BJ (cell line): ENCODE results near the gene METTL8. TPM values are rescaled to one million over a fixed set of nuclear protein-coding genes. Genes with fewer than 3 reads are reported as not detected.

ENCODE experiments used
- CTCF ChIA-PET: fragments of 350-600 bp; formaldehyde crosslinking; extraction: SDS; loops from one replicate; lab custom pipeline; 2021; ENCODE audit warnings: antibody characterized with exemption, inconsistent platforms; lab: Yijun Ruan, JAX
- POLR2A ChIA-PET: fragments of 300-600 bp; sonication (Branson Sonifier 250); formaldehyde crosslinking; extraction: SDS; loops from one replicate; lab custom pipeline; 2021; ENCODE audit warnings: antibody characterized with exemption; lab: Charles Lee
- DNase-seq: peaks from one replicate; pipeline ENCODE4 v3.0.0-alpha.2; 2011; ENCODE audit warnings: low read depth
- H3K27me3 ChIP-seq: 2 replicates; pipeline ENCODE4 v1.6.0; 2011; ENCODE audit warnings: low read length; ENCODE audit not compliant: control insufficient read depth, insufficient read depth
- H3K36me3 ChIP-seq: 2 replicates; pipeline ENCODE4 v1.5.1; 2011; ENCODE audit warnings: low read length; ENCODE audit not compliant: control insufficient read depth, insufficient read depth
- H3K4me3 ChIP-seq: 2 replicates; pipeline ENCODE4 v1.5.1; 2011; ENCODE audit warnings: low read depth, mild to moderate bottlenecking, control low read depth, low read length
- CTCF ChIP-seq: IDR thresholded peaks from 2 replicates; pipeline ENCODE4 v1.5.1; 2011; ENCODE audit warnings: low read depth, mild to moderate bottlenecking, control low read depth, inconsistent platforms, low read length, moderate library complexity; ENCODE audit not compliant: insufficient read depth
- polyA plus RNA-seq: library from polyadenylated mRNA; depleted of rRNA; stranded (reverse); fragments of >200 nt; gene quantifications from 2 replicates; pipeline ENCODE4 v1.2.3, GENCODE V29; 2011

Gene METTL8
- polyA plus RNA-seq, 1 experiment, result 5.4 TPM

- H3K27me3 ChIP-seq, result no peaks in the 10 kb centered on the region
- no peak for TF ChIP-seq CTCF
- no peaks in the 10 kb centered on the region for H3K36me3 ChIP-seq
- ChIA-PET CTCF (interaction anchor here (0.9 kb wide), 1 partner anchor 433 kb away, joined by 3 read pairs; no protein-coding TSS in a partner anchor), POLR2A (no interaction called here)
- H3K4me3 ChIP-seq, result no peak overlapping the region
- DNase-seq, result no peak
Measured at GRCh38 chr2:171407676-171408044, 26.1 kb downstream of the METTL8 start.

GRCh38 chr2:171407030-171407675 is 26.6 kb downstream of the METTL8 start:
- no peaks in the 10 kb centered on the region for H3K36me3 ChIP-seq
- ChIA-PET POLR2A (no interaction called here), CTCF (interaction anchor here (1.0 kb wide), 1 partner anchor 9 kb away, joined by 3 read pairs; no protein-coding TSS in a partner anchor)
- H3K27me3 ChIP-seq, result no peaks in the 10 kb centered on the region
- DNase-seq, result no peak
- TF ChIP-seq CTCF, result no peak
- H3K4me3 ChIP-seq, result no peak overlapping the region

- DNase-seq, result no peak
- H3K36me3 ChIP-seq, result no peaks in the 10 kb centered on the region
- no peak for TF ChIP-seq CTCF
- CTCF ChIA-PET, result interaction anchor here (0.6 to 1.0 kb wide), 2 partner anchors 10 to 242 kb away, joined by 3 read pairs; no protein-coding TSS in a partner anchor
- POLR2A ChIA-PET, result no interaction called here
- H3K4me3 ChIP-seq, result no peak overlapping the region
- no peaks in the 10 kb centered on the region for H3K27me3 ChIP-seq
Measured at GRCh38 chr2:171406044-171406443, 27.7 kb downstream of the METTL8 start.

GRCh38 chr2:171405546-171405945 is 28.2 kb downstream of the METTL8 start:
- POLR2A ChIA-PET, result no interaction called here
- no peak for DNase-seq
- no peaks in the 10 kb centered on the region for H3K36me3 ChIP-seq
- CTCF ChIA-PET, result no interaction called here
- no peak for TF ChIP-seq CTCF
- no peaks in the 10 kb centered on the region for H3K27me3 ChIP-seq
- H3K4me3 ChIP-seq, result no peak overlapping the region

- POLR2A ChIA-PET, result no interaction called here
- no peak for TF ChIP-seq CTCF
- Histone ChIP-seq H3K4me3 (no peak overlapping the region), H3K36me3 (no peaks in the 10 kb centered on the region), H3K27me3 (no peaks in the 10 kb centered on the region)
- CTCF ChIA-PET, result no interaction called here
- no peak for DNase-seq
Measured at GRCh38 chr2:171404719-171405118, 29.1 kb downstream of the METTL8 start.
